Tongue (tissue), 2 donors: Measurements from ENCODE around the gene C2CD4C. TPM values are rescaled to one million over a fixed set of nuclear protein-coding genes. Genes with fewer than 3 reads are reported as not detected.
"Not testable (repeated sequence)": the region's sequence is repeated elsewhere in the genome, so short reads cannot be mapped to it uniquely, and the experiment has no call there.

ENCODE experiments used
- DNase-seq: peaks from one replicate; pipeline ENCODE4 v3.0.0-alpha.2; 2015
- total RNA-seq: library from RNA; depleted of rRNA; stranded (reverse); fragments of >200 nt; gene quantifications from one replicate; pipeline ENCODE4 v1.2.3, GENCODE V29; 2014

The C2CD4C gene
- total RNA-seq, 1 donor from 2014 or later, result 1.6 TPM

DNA sequence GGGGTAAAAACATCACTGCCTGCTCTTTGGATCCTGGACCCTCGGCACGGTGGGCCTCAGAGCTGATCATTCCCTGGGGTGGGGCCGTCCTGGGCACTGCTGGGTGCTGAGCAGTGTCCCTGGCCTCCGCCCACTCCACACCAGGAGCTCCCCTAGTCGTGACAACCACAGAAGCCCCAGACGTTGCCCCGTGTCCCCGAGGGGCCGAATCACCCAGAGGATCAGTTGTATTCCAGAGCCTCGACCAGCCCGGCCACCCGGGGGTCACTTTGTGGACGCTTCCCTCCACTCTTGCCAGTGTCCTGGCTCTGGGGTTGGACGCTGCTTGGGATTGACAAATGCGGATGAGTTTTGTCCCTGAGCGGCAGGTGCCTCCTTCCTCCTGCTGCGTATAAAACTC lies 10.2 kb downstream of the C2CD4C start:
- no peak for DNase-seq

DNA sequence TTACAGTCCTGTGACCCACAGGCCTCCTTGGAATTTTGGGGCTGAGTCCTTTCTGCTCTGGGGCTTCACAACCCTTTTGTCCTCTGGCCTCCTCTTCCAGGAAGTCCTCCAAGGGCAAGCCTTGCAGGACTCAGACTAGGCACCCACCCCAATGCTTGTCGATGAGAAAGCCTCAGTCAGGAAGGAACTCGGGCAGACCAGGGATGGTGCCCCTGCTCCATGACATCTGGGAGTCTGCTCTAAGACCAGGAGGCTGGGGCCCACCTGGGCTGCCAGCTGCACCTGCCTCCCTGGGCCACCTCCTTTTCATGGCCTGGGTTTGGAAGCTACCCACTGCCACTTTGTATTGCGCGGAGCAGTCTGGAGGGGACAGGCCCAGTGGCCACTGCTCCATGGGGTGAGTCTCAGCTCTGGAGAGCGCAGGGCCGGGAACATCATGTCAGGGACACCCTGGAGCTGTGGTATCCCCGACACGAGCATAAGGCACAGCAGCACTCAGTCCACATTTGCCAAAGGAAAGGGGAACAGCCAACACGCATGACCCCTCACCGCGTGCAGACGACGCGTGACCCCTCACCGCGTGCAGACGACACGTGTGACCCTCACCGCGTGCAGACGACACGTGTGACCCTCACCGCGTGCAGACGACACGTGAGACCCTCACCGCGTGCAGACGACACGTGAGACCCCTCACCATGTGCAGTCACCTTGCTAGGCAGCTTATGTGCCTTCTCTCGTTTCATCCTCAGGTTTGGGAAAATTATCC lies 10.8 kb downstream of the C2CD4C start:
- DNase-seq, result no peak

DNA sequence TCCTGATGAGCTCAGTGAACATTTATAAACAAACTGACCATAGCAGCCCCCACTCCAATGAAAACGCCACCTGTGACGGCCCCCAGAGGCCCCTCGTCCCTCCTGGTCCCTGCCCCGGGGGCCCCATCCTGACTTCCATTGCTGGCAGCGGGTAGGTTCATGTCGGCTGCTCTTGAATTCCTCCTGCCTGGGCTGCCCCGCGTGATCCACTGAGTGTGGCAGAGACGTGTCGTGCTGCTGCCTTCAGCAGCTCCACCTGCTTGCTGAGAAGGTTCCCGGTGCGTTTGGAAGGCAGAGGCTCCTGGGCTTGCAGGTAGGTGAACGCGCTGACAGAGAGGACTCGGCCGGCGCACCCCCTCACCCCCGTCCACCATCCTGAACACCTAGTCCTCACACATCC lies 11.6 kb downstream of the C2CD4C start:
- no peak for DNase-seq

DNA sequence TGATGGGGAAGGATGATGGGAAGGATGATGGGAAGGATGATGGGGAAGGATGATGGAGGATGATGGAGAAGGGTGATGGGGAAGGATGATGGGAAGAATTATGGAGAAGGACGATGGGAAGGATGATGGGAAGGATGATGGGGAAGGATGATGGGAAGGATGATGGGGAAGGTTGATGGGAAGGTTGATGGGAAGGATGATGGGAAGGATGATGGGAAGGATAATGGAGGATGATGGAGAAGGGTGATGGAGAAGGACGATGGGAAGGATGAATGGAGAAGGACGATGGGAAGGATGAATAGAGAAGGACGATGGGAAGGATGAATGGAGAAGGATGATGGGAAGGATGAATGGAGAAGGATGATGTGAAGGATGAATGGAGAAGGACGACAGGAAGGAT lies 13.5 kb downstream of the C2CD4C start:
- no peak for DNase-seq

DNA sequence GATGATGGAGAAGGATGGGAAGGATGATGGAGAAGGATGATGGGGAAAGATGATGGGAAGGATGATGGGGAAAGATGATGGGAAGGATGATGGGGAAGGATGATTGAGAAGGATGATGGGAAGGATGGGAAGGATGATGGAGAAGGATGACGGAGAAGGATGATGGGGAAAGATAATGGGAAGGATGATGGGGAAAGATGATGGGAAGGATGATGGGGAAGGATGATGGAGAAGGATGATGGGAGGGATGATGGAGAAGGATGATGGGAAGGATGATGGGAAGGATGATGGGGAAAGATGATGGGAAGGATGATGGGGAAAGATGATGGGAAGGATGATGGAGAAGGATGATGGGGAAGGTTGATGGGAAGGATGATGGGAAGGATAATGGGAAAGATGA lies 14.1 kb downstream of the C2CD4C start:
- not testable (repeated sequence) for DNase-seq

DNA sequence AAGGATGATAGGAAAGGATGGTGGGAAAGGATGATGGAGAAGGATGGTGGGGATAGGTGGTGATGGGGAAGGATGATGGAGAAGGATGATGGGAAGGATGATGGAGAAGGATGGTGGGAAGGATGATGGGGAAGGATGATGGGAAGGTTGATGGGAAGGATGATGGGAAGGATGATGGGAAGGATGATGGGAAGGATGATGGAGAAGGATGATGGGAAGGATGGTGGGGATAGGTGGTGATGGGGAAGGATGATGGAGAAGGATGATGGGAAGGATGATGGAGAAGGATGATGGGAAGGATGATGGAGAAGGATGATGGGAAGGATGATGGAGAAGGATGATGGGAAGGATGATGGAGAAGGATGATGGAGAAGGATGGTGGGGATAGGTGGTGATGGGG lies 15.4 kb downstream of the C2CD4C start:
- DNase-seq, result not testable (repeated sequence)

DNA sequence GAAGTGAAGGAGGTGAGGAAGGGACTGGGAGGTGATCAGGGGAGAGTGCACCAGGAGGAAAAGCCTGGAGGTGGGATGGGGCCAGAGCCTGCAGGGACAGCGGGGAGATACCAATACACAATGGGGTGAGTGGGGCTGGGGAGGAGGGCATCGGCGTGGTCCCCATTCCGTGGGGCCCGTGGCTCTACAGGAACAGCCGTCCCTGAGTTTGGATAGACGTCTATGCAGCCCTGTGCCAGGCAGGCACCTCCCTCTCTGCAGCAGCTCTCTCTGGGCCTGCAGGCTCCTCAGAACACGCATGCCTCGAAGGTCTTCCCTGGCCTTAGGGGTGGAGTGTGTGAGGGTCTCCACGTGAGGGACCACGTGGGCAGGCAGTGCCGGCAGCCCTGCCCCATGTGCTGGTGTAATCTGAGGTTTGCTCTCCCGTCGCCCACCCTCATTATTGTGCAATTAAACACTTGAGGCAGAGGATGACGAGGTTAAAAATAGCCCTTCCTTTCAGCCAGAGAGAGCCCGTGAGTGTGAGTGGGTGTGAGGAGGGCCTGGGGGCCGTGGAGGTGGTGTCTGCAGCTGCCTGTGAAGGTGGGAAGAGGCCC lies 16.5 kb downstream of the C2CD4C start:
- DNase-seq, result no peak

DNA sequence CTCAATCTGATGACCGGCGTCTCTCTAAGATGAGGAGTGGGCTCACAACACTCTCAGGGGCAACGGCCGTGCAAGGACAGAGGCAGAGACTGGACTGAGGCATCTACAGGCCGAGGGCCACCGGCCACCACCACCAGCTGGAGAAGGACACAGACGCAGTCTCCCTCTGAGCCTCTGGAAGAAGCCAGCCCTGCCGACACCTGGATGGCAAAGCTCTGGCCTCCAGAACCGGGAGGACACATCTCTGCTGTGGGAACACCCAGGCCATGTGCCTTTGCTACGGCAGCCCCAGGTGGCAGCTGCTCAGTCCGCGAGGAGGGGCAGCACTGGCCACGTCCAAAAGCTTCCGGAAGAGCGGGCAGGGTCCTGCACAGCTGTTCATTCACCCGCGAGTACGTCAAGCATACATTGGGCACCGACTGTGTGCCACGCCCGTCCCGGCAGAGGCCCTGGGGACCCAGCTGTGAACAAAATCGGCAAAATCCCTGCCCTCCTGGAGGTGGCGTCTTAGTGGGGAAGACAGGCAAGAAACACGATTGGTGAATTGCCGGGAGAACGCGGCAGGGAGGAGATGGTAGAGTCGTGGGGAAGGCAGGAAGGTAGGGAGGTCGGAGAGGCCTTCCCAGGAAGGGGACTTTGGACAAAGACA lies 17.1 kb downstream of the C2CD4C start:
- DNase-seq, result no peak

DNA sequence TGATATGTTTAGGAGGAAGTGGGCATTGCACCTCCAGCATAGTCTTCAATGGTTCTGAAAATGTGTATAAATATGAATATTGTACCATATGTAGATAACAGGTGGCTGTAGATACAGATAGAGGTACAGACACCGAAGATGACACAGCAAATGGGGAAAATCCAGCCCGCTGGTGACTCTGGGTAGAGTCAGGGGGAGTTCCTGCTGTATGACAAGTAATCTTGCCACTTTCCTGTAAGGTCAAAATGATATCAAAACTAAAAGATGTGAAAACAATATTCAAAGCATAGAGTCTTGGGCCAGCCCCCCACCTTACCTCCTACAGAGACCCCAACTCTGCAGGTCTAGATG lies 17.8 kb downstream of the C2CD4C start:
- DNase-seq, result no peak

DNA sequence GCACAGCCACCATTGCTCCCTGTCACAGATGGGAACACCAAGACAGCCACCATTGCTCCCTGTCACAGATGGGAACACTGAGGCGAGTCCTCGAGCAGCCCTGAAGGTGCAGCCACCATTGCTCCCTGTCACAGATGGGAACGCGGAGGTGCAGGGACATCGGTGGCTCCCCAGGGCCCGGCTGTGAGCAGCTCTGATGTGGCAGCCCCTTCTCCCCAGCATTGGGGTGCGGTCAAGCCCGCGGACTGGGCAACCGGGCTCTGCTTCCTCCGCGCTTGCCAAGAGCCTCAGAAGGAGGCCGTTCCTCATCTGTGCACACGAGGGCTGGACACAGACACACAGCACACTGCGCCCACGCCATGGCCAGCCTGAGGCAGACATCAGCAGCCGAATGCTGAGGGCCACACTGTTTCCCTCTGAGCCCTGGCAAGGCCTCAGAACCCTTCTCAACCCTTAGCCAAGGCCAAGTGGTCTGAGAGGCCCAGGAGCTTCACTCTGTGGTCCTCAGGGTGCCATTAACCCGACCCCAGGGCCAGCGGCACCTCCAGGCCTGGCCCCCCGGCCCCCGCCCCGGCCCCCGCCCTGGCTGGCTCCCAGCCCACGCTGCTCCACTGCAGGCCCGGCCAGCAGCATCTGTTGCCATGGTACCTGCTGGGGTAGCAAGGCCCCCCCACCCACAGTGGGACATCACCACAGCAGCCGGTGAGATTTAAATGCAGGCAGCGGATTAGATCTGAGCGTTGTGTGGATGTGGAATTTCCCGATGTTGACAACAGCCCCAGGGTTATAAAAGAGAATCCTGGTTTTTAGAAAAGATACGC lies 18.4 kb downstream of the C2CD4C start:
- no peak for DNase-seq

DNA sequence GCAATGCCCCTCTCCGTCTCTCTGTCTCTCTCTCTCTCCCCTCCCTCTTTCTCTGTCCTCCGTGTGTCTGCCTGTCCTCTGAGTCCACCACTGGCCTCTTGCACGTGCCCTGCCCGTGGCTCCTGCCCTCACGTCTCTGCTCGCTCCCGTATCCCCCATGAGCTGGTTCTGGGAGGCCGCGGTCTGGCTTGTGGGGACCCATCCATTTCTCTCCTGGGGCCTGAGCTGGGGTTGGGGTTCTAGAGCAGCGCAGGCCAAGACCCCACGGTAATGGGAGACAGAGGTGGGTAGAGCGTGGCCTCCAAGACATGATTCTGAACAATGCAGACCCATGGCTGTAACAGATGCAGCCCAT lies 19.0 kb downstream of the C2CD4C start:
- no peak for DNase-seq

DNA sequence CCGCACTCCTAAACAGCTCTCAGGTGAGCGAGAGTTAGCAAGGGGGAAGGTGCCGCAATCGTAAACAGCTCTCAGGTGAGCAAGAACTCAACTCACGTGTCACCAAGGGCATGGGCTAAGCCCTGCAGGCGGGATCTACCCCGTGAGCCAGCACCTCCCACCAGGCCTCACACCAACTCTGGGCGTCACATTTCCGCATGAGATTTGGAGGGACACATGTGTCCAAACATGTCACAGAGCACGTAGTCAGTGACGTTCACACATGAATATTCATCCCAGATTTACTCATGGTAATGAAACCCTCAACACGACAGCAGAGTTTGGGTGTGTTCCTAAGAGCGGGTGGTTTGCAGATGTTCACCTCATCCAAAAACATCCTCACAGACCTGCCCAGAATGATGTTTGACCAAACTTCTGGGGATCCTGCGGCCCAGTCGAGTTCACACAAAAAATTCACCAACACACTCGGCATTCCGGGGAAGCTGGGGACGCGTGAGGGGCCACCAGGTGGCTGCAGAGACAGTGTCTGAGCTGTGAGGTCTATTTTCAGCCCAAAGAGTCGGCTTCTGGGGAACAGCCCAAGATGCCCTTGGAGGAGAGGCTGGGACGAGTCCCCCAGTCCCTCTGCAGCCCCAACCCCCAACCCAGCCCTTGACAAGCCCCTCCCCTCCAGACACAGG lies 19.6 kb downstream of the C2CD4C start:
- DNase-seq, result no peak

DNA sequence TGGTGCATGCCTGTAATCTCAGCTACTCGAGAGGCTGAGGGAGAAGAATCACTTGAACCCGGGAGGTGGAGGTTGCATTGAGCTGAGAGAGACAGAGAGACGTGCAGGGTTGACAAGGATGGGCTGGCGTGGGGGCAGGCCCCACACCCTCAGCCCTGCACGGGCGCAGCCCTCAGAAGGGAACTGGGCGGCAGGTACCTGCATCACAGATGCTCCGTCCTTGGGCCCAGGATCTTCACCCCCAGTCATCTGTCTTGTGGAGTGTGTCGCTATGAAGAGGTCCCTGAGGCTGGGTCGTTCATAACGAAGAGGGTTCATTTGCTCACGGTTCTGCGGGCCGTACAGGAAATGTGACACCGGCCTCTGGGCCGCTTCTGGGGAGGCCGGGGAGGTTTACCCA lies 20.3 kb downstream of the C2CD4C start:
- no peak for DNase-seq

DNA sequence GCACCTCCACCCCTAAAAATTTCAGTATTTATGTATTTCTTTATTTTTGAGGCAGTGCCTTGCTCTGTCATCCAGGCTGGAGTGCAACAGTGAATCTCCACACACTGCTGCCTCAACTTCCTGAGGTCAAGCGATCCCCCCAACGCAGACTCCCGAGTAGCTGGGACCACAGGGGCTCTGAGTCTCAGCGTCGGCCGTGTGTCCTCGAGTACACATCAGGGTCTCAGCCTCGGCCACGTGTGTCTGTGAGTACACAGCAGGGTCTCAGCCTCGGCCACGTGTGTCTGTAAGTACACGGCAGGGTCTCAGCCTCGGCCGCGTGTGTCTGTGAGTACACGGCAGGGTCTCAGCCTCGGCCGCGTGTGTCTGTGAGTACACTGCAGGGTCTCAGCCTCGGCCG lies 21.2 kb downstream of the C2CD4C start:
- DNase-seq, result no peak

DNA sequence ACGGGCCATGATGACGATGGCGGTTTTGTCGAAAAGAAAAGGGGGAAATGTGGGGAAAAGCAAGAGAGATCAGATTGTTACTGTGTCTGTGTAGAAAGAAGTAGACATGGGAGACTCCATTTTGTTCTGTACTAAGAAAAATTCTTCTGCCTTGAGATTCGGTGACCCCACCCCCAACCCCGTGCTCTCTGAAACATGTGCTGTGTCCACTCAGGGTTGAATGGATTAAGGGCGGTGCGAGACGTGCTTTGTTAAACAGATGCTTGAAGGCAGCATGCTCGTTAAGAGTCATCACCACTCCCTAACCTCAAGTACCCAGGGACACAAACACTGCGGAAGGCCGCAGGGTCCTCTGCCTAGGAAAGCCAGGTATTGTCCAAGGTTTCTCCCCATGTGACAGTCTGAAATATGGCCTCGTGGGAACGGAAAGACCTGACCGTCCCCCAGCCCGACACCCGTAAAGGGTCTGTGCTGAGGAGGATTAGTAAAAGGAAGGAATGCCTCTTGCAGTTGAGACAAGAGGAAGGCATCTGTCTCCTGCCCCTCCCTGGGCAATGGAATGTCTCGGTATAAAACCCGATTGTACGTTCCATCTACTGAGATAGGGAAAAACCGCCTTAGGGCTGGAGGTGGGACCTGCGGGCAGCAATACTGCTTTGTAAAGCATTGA lies 22.2 kb downstream of the C2CD4C start:
- peak; percentile 54 for DNase-seq

DNA sequence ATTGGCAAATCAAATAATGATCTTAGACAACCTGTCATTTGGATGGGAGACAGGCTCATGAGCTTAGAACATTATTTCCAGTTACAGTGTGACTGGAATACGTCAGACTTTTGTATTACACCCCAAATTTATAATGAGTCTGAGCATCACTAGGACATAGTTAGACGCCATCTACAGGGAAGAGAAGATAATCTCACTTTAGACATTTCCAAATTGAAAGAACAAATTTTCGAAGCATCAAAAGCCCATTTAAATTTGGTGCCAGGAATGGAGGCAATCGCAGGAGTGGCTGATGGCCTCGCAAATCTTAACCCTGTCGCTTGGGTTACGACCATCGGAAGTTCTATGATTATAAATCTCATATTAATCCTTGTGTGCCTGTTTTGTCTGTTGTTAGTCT lies 22.8 kb downstream of the C2CD4C start:
- DNase-seq, result not testable (repeated sequence)

DNA sequence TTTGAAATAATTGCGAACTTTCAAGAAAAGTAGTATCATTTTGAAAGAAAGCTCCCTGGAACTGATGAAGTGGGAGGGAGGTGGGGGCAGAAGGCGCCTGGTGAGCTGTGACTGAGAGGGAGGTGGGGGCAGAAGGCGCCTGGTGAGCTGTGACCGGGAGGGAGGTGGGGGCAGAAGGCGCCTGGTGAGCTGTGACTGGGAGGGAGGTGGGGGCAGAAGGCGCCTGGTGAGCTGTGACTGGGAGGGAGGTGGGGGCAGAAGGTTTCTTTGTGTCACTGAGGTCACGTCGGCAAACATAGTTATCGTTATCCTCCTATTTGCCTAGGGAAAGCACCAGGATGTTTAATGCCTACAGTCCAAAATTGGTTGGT lies 24.2 kb downstream of the C2CD4C start:
- DNase-seq, result no peak

DNA sequence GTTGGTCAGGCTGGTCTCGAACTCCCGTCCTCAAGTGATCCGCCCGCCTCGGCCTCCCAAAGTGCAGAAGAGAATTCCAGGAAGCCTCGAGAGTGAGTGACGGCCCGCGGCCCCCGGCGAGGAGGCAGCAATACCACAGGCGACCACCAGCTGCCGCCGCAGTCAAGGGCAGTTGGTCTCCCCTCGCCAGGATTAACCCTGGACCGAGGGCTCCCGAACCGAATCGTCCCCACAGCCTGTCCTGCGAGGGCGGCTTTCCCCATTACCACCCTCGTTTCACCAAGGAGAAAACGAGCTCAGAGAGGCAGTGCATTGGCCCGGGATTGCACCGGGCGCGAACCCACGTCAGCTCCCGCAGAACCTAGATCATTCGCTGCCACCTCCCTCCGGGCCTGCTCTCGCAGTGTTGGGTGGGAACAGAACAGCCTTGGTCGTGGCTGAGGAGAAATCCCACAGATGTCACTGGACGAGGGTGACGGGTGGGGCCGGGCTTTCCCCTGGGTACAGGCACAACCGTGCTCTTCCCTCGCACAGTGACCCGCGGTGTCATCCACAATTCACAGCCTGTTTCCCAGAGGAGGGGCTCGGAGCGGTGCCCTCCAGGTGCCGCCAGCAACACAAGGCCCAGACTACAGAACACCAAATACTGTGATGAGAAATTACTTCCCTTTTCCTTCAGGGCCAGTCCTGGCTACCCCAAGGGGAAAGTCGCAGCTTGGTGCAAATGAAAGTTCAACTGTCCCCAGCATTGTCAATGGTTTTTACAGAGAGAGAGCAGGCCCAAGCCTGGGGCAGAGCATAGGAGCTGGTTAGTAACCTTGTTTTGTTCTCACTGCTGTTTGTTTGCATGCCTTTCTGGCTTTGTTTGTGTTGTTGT lies 24.8 kb downstream of the C2CD4C start:
- peak; percentile 54 for DNase-seq

DNA sequence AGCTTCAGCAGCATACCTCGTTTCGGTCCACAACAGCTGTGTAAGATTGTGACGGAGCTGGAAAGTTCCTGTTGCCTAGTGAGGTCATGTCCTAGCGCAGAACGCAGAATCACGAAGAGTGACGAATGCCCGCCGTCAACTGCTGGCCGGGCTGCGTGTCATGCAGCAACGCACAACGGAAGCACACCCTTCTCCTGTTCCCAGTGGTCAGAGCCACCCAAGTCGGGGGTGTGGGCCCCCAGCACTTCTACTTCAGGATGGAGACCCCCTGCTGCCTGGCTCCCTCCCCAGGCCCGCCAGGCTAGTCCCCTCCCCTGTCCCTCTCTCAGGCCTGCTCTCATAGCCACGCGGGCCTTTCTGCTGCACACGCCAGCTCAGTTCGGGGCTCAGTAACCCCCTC lies 25.9 kb downstream of the C2CD4C start:
- no peak for DNase-seq

DNA sequence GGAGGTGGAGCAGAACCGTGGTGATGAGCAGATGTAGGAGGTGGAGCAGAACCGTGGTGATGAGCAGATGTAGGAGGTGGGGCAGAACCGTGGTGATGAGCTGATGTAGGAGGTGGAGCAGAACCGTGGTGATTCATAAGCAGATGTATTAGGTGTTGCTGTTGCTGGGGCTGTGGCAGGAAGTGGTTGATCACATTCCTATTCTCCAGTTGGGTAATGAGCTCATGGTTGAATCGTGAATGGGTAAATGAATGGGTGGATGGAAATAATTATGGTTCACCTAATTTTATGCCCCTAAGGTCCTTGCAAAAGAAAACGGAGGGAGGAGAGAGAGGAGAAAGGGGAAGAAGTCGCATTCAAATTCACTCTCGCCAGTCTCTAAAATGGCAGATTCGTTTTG lies 26.4 kb downstream of the C2CD4C start:
- not testable (repeated sequence) for DNase-seq

DNA sequence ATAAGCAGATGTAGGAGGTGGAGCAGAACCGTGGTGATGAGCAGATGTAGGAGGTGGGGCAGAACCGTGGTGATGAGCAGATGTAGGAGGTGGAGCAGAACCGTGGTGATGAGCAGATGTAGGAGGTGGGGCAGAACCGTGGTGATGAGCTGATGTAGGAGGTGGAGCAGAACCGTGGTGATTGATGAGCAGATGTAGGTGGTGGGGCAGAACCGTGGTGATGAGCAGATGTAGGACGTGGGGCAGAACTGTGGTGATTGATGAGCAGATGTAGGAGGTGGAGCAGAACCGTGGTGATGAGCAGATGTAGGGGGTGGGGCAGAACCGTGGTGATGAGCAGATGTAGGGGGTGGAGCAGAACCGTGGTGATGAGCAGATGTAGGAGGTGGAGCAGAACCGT lies 27.0 kb downstream of the C2CD4C start:
- not testable (repeated sequence) for DNase-seq
